H9 (cell line): ENCODE measurements around the gene TUBGCP6. TPM values are rescaled to one million over a fixed set of nuclear protein-coding genes. Genes with fewer than 3 reads are reported as not detected.

ENCODE experiments used
- DNase-seq: peaks from one replicate; pipeline ENCODE4 v3.0.0-alpha.2; 2017
- H2AFZ ChIP-seq: one replicate; pipeline ENCODE4 v1.6.1; 2013; ENCODE audit warnings: mild to moderate bottlenecking, low read length, control low read depth, moderate library complexity
- H2AK5ac ChIP-seq: 2 replicates; pipeline ENCODE4 v1.6.1; 2013; ENCODE audit warnings: low read length, control low read depth, mixed read lengths; ENCODE audit not compliant: insufficient read length
- H2BK120ac ChIP-seq: one replicate; pipeline ENCODE4 v1.6.1; 2013; ENCODE audit warnings: low read depth, mild to moderate bottlenecking, low read length, control low read depth, inconsistent platforms; ENCODE audit not compliant: poor library complexity, severe bottlenecking
- H2BK12ac ChIP-seq: 2 replicates; pipeline ENCODE4 v1.6.1; 2013; ENCODE audit warnings: low read length, control low read depth, mixed read lengths, low read depth; ENCODE audit not compliant: insufficient read length
- H2BK15ac ChIP-seq: 2 replicates; pipeline ENCODE4 v1.6.1; 2013; ENCODE audit warnings: low read depth, low read length, control low read depth
- H2BK20ac ChIP-seq: one replicate; pipeline ENCODE4 v1.6.1; 2013; ENCODE audit warnings: low read depth, mild to moderate bottlenecking, low read length, control low read depth, inconsistent platforms; ENCODE audit not compliant: poor library complexity, severe bottlenecking
- H2BK5ac ChIP-seq: 2 replicates; pipeline ENCODE4 v1.6.1; 2013; ENCODE audit warnings: low read length, control low read depth, mixed read lengths; ENCODE audit not compliant: insufficient read length
- H3K14ac ChIP-seq: 2 replicates; pipeline ENCODE4 v1.6.1; 2013; ENCODE audit warnings: low read length, control low read depth; ENCODE audit not compliant: insufficient read depth
- H3K18ac ChIP-seq: 2 replicates; pipeline ENCODE4 v1.6.1; 2013; ENCODE audit warnings: low read depth, mild to moderate bottlenecking, mixed read lengths, low read length, control low read depth; ENCODE audit not compliant: insufficient read length
- H3K23ac ChIP-seq: 2 replicates; pipeline ENCODE4 v1.6.1; 2013; ENCODE audit warnings: low read length, control low read depth, mixed read lengths, low read depth; ENCODE audit not compliant: insufficient read length
- H3K23me2 ChIP-seq: 2 replicates; pipeline ENCODE4 v1.6.1; 2013; ENCODE audit warnings: low read depth, mild to moderate bottlenecking, mixed read lengths, low read length, control low read depth; ENCODE audit not compliant: insufficient read length, poor library complexity, severe bottlenecking
- H3K27ac ChIP-seq: 2 replicates; pipeline ENCODE4 v1.5.1; 2013; ENCODE audit warnings: low read length, control low read depth, mixed read lengths, low read depth; ENCODE audit not compliant: insufficient read length
- H3K27me3 ChIP-seq: 2 replicates; pipeline ENCODE4 v1.6.1; 2013; ENCODE audit warnings: low read length, control low read depth, inconsistent platforms; ENCODE audit not compliant: insufficient read depth
- H3K4ac ChIP-seq: 2 replicates; pipeline ENCODE4 v1.6.1; 2013; ENCODE audit warnings: low read depth, mild to moderate bottlenecking, control low read depth, inconsistent platforms, low read length, moderate library complexity
- H3K4me1 ChIP-seq: 2 replicates; pipeline ENCODE4 v1.6.1; 2013; ENCODE audit warnings: low read length, control low read depth, inconsistent platforms; ENCODE audit not compliant: insufficient read depth
- H3K4me2 ChIP-seq: 2 replicates; pipeline ENCODE4 v1.6.1; 2013; ENCODE audit warnings: low read length, control low read depth, mixed read lengths; ENCODE audit not compliant: insufficient read length, insufficient read depth
- H3K56ac ChIP-seq: 2 replicates; pipeline ENCODE4 v1.6.1; 2013; ENCODE audit warnings: low read depth, mild to moderate bottlenecking, mixed read lengths, low read length, control low read depth; ENCODE audit not compliant: insufficient read length
- H3K79me1 ChIP-seq: 2 replicates; pipeline ENCODE4 v1.6.1; 2013; ENCODE audit warnings: low read depth, mild to moderate bottlenecking, moderate library complexity, low read length, control low read depth, inconsistent platforms; ENCODE audit not compliant: insufficient read depth, poor library complexity, severe bottlenecking
- H3K79me2 ChIP-seq: 2 replicates; pipeline ENCODE4 v1.6.1; 2013; ENCODE audit warnings: low read length, control low read depth, inconsistent platforms; ENCODE audit not compliant: insufficient read depth
- H3K9ac ChIP-seq: 2 replicates; pipeline ENCODE4 v1.6.1; 2013; ENCODE audit warnings: low read length, control low read depth, mixed read lengths; ENCODE audit not compliant: insufficient read length; ENCODE audit errors: extremely low read depth
- H3K9me3 ChIP-seq: one replicate; pipeline ENCODE4 v1.6.1; 2013; ENCODE audit warnings: low read depth, low read length, inconsistent platforms; ENCODE audit not compliant: control insufficient read depth
- H3T11ph ChIP-seq: one replicate; pipeline ENCODE4 v1.6.1; 2013; ENCODE audit warnings: mild to moderate bottlenecking, low read length, control low read depth, inconsistent platforms
- H4K20me1 ChIP-seq: one replicate; pipeline ENCODE4 v1.6.1; 2013; ENCODE audit not compliant: control insufficient read depth, insufficient read length, insufficient read depth
- H4K5ac ChIP-seq: 2 replicates; pipeline ENCODE4 v1.6.1; 2013; ENCODE audit warnings: low read depth, mild to moderate bottlenecking, mixed read lengths, low read length, control low read depth; ENCODE audit not compliant: insufficient read length
- H4K8ac ChIP-seq: replicated peaks from 2 replicates; pipeline ENCODE4 v1.6.1; 2013; ENCODE audit warnings: low read length, control low read depth, mixed read lengths, low read depth; ENCODE audit not compliant: insufficient read length
- H4K91ac ChIP-seq: 2 replicates; pipeline ENCODE4 v1.6.1; 2013; ENCODE audit warnings: low read depth, mild to moderate bottlenecking, moderate library complexity, mixed read lengths, low read length, control low read depth; ENCODE audit not compliant: insufficient read length
- H3K27ac Mint-ChIP-seq, 3 experiments: 2 replicates in 2 of 3; 3 replicates in 1 of 3; pipeline ENCODE4 v1.8.0; 2020 to 2021; ENCODE audit warnings: mixed read lengths in 3 of 3, mild to moderate bottlenecking in 1 of 3, moderate library complexity in 1 of 3
- H3K27me3 Mint-ChIP-seq: 2 replicates; pipeline ENCODE4 v1.8.0; 2021; ENCODE audit warnings: low read depth, mild to moderate bottlenecking, moderate library complexity, mixed read lengths
- H3K36me3 Mint-ChIP-seq, 3 experiments: 2 replicates in 2 of 3; 3 replicates in 1 of 3; pipeline ENCODE4 v1.8.0; 2020 to 2021; ENCODE audit warnings: low read depth in 3 of 3, mixed read lengths in 3 of 3; ENCODE audit not compliant: insufficient read depth in 1 of 3
- H3K4me1 Mint-ChIP-seq, 2 experiments: 2 replicates each; pipeline ENCODE4 v1.8.0; 2020; ENCODE audit warnings: mixed read lengths in 2 of 2
- H3K4me3 Mint-ChIP-seq, 2 experiments: 2 replicates in 1 of 2; 3 replicates in 1 of 2; pipeline ENCODE4 v1.8.0; 2020 to 2021; ENCODE audit warnings: mild to moderate bottlenecking in 2 of 2, mixed read lengths in 2 of 2, moderate library complexity in 1 of 2
- H3K9me3 Mint-ChIP-seq, 2 experiments: 2 replicates in 1 of 2; 3 replicates in 1 of 2; pipeline ENCODE4 v1.8.0; 2020; ENCODE audit warnings: mild to moderate bottlenecking in 2 of 2, mixed read lengths in 2 of 2, moderate library complexity in 1 of 2
- CTCF ChIP-seq: fragments of 200-600 bp; sonication (generic); conservative IDR thresholded peaks from 3 replicates; pipeline ENCODE4 v1.8.0; 2021; ENCODE audit warnings: antibody characterized with exemption, mild to moderate bottlenecking
- WGBS: extraction: QIAGEN DNeasy Blood & Tissue Kit; methylation state at CpG from one replicate; pipeline ENCODE4 v1.1.7; 2013; ENCODE audit warnings: missing lambda C conversion rate, low lambda C conversion rate, mixed read lengths; ENCODE audit not compliant: insufficient read length; ENCODE audit errors: extremely low coverage; 5-methylcytosine and 5-hydroxymethylcytosine counted together
- total RNA-seq: library from RNA; stranded (reverse); gene quantifications from 2 replicates; pipeline ENCODE4 v1.2.1, GENCODE V29; 2021

The TUBGCP6 gene
- total RNA-seq, 1 experiment from 2014 or later: 29.0 TPM

GRCh38 chr22:50271519-50271970, 26.7 kb upstream of the TUBGCP6 start:
- Histone ChIP-seq H4K20me1 (no peaks in the 10 kb centered on the region), H2BK15ac (no peak overlapping the region), H4K8ac (no peak overlapping the region), H3K79me1 (no peaks in the 10 kb centered on the region), H2AK5ac (no peak overlapping the region), H3K4ac (no peak overlapping the region), H3K56ac (no peak overlapping the region), H3T11ph (no peak overlapping the region), H2BK5ac (no peak overlapping the region), H3K27me3 (peaks cover 15% of the 10 kb centered on the region; the same call in 1 of the 2 replicates), H3K9me3 (no peaks in the 10 kb centered on the region), H2BK20ac (no peak overlapping the region), H2BK12ac (no peak overlapping the region), H4K5ac (no peak overlapping the region), H3K23ac (no peak overlapping the region), H3K79me2 (no peaks in the 10 kb centered on the region), H3K23me2 (peaks cover 5% of the 10 kb centered on the region), H3K4me2 (peak overlapping the region; percentile 12), H3K4me1 (no peaks in the 10 kb centered on the region), H2BK120ac (no peak overlapping the region), H2AFZ (no peak overlapping the region), H3K9ac (no peak overlapping the region), H3K14ac (no peak overlapping the region), H3K27ac (no peak overlapping the region), H3K18ac (no peak overlapping the region), H4K91ac (no peak overlapping the region)
- TF ChIP-seq CTCF: no peak
- Mint-ChIP-seq H3K27ac (no peak overlapping the region), H3K4me3 (peak overlapping the region in 1 of 2 experiments; percentile 74; a peak in 1 of 5 replicates), H3K36me3 (peaks cover 12 to 25% (median 20%) of the 10 kb centered on the region in 3 experiments), H3K9me3 (peaks cover 3 to 13% of the 10 kb centered on the region in 2 experiments), H3K27me3 (peaks cover 48% of the 10 kb centered on the region), H3K4me1 (peaks cover 2 to 12% of the 10 kb centered on the region in 2 experiments; a peak in 3 of 4 replicates)
- DNase-seq: peak; percentile 65
- no CpG with 5 or more reads among the region's 45 CpGs for WGBS
